ENCODE results near the gene LHPP. TPM values are rescaled to one million over a fixed set of nuclear protein-coding genes. Genes with fewer than 3 reads are reported as not detected.
A peak's percentile ranks its signal among the peaks of the same experiment; 100 is the strongest.
"Not testable (repeated sequence)": the region's sequence is repeated elsewhere in the genome, so short reads cannot be mapped to it uniquely, and the experiment has no call there.

Gene LHPP
- total RNA-seq, 2 donors from 2014 or later, result 4.9 to 9.9 TPM

GRCh38 chr10:124586142-124586541, 124.5 kb downstream of the LHPP start:
- no peak for TF ChIP-seq CTCF (IDR thresholded peaks at IDR 0.05)
- TF ChIP-seq POLR2A (IDR thresholded peaks at IDR 0.05), result no peak
- intact Hi-C loops (cut with DNase I), result no loop called here
- Histone ChIP-seq H3K4me1 (peaks cover 22% of the 10 kb centered on the region), H3K4me3 (no peak overlapping the region), H3K27ac (no peak overlapping the region), H3K27me3 (no peaks in the 10 kb centered on the region), H3K9me3 (no peaks in the 10 kb centered on the region), H3K36me3 (replicated peaks in 1 of 2; ENCODE audit: insufficient read depth in 1 of 2, low read depth in 2 of 2) (no peaks in the 10 kb centered on the region)
- DNase-seq (no peak), ATAC-seq (no peak)
- WGBS, 2 donors, result 92 to 93% methylated on average over 3 of the region's 3 CpGs

GRCh38 chr10:124587811-124588211, 126.2 kb downstream of the LHPP start:
- DNase-seq, result no peak
- no peak for TF ChIP-seq CTCF (IDR thresholded peaks at IDR 0.05)
- no peak for TF ChIP-seq POLR2A (IDR thresholded peaks at IDR 0.05)

GRCh38 chr10:124588341-124588735, 126.7 kb downstream of the LHPP start:
- Histone ChIP-seq H3K27ac (peak overlapping the region in 3 of 4 donors; percentile 24 to 49 (median 46)), H3K4me1 (peaks cover 22% of the 10 kb centered on the region)
- 90% methylated on average over 6 of the region's 6 CpGs for WGBS, 2 donors
- H3K36me3 ChIP-seq (replicated peaks in 1 of 2; ENCODE audit: insufficient read depth in 1 of 2, low read depth in 2 of 2); intact Hi-C loops (cut with DNase I); DNase-seq; H3K9me3 ChIP-seq; H3K4me3 ChIP-seq; H3K27me3 ChIP-seq; ATAC-seq: not testable (repeated sequence)

More at GRCh38 chr10:124587811-124588211, 126.2 kb downstream of the LHPP start:
- no peak overlapping the region for H3K4me3 ChIP-seq
- H3K4me1 ChIP-seq, result peaks cover 22% of the 10 kb centered on the region
- 87 to 89% methylated on average over 8 to 11 of the region's 11 CpGs for WGBS, 2 donors
- no peak overlapping the region for H3K27ac ChIP-seq
- H3K9me3 ChIP-seq, result no peaks in the 10 kb centered on the region
- intact Hi-C loops (cut with DNase I), result no loop called here
- no peaks in the 10 kb centered on the region for H3K36me3 ChIP-seq (replicated peaks in 1 of 2; ENCODE audit: insufficient read depth in 1 of 2, low read depth in 2 of 2)
- ATAC-seq, result no peak
- H3K27me3 ChIP-seq, result no peaks in the 10 kb centered on the region

- Histone ChIP-seq H3K36me3 (replicated peaks in 1 of 2; ENCODE audit: insufficient read depth in 1 of 2, low read depth in 2 of 2) (no peaks in the 10 kb centered on the region), H3K9me3 (no peaks in the 10 kb centered on the region), H3K27ac (peak overlapping the region in 3 of 4 donors; percentile 24 to 49 (median 46)), H3K27me3 (no peaks in the 10 kb centered on the region), H3K4me3 (no peak overlapping the region), H3K4me1 (peaks cover 22% of the 10 kb centered on the region)
- DNase-seq (peak; percentile 28 to 52 (median 46)), ATAC-seq (peak; percentile 57)
- TF ChIP-seq CTCF (IDR thresholded peaks at IDR 0.05) (no peak), POLR2A (IDR thresholded peaks at IDR 0.05) (no peak)
- 17 to 26% methylated on average over 4 to 15 of the region's 15 CpGs for WGBS, 2 donors
- intact Hi-C loops (cut with DNase I), result no loop called here
Observed at GRCh38 chr10:124588736-124589490, 127.3 kb downstream of the LHPP start.

GRCh38 chr10:124589491-124590041, 127.9 kb downstream of the LHPP start:
- TF ChIP-seq CTCF (IDR thresholded peaks at IDR 0.05) (peak in 1 of 7 experiments; percentile 10), POLR2A (IDR thresholded peaks at IDR 0.05) (peak in 1 of 3 donors; percentile 22)
- 19% methylated on average over 15 to 24 of the region's 24 CpGs for WGBS, 2 donors
- ATAC-seq (peak; percentile 57), DNase-seq (peak; percentile 63 to 78 (median 72))
- Histone ChIP-seq H3K27me3 (no peaks in the 10 kb centered on the region), H3K4me1 (peaks cover 22% of the 10 kb centered on the region), H3K9me3 (no peaks in the 10 kb centered on the region), H3K4me3 (no peak overlapping the region), H3K36me3 (replicated peaks in 1 of 2; ENCODE audit: insufficient read depth in 1 of 2, low read depth in 2 of 2) (no peaks in the 10 kb centered on the region), H3K27ac (peak overlapping the region in 3 of 4 donors; percentile 24 to 49 (median 46))
- intact Hi-C loops (cut with DNase I), result no loop called here
